Astrocyte of the cerebellum (primary cell): ENCODE results near the gene RAB7A.

Experiments
- DNase-seq: peaks from one replicate; pipeline ENCODE4 v3.0.0-alpha.2; 2011; ENCODE audit warnings: low read depth
- H3K4me3 ChIP-seq: 2 replicates; pipeline ENCODE4 v1.5.1; 2011; ENCODE audit warnings: mild to moderate bottlenecking, low read depth, low read length, moderate library complexity
- in situ Hi-C: cut with HindIII; loops from 2 replicates; pipeline ENCODE4 v1.10.0; 2017; ENCODE audit warnings: low sequenced_read_pairs
- TF ChIP-seq, protein P1 (sequence below): IDR thresholded peaks from 2 replicates; pipeline ENCODE4 v1.5.1; 2012; ENCODE audit warnings: low read length, low read depth, moderate library complexity, mild to moderate bottlenecking; ENCODE audit errors: missing control alignments

Gene RAB7A

DNA sequence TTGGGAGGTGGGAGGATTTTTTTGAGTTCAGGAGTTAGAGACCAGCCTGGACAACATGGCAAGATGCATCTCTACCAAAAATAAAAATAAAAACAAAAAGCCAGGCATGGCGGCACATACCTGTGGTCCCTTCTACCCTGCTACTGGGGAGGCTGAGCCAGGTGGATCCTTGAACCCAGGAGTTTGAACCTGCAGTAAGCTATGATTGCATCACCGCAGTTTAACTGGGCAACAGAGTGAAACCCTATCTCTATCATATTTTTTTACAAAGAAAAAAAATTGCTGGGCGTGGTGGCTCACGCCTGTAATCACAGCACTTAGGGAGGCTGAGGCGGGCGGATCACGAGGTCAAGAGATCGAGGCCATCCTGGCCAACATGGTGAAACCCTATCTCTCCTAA is 39.5 kb upstream of the RAB7A start:
- H3K4me3 ChIP-seq, result no peak overlapping the region
- TF ChIP-seq, protein P1, sequence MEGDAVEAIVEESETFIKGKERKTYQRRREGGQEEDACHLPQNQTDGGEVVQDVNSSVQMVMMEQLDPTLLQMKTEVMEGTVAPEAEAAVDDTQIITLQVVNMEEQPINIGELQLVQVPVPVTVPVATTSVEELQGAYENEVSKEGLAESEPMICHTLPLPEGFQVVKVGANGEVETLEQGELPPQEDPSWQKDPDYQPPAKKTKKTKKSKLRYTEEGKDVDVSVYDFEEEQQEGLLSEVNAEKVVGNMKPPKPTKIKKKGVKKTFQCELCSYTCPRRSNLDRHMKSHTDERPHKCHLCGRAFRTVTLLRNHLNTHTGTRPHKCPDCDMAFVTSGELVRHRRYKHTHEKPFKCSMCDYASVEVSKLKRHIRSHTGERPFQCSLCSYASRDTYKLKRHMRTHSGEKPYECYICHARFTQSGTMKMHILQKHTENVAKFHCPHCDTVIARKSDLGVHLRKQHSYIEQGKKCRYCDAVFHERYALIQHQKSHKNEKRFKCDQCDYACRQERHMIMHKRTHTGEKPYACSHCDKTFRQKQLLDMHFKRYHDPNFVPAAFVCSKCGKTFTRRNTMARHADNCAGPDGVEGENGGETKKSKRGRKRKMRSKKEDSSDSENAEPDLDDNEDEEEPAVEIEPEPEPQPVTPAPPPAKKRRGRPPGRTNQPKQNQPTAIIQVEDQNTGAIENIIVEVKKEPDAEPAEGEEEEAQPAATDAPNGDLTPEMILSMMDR, result no peak
- DNase-seq, result no peak
- in situ Hi-C loops, result loop anchor here (5.0 kb wide), 1 partner anchor 46 kb away; no protein-coding TSS in a partner anchor

DNA sequence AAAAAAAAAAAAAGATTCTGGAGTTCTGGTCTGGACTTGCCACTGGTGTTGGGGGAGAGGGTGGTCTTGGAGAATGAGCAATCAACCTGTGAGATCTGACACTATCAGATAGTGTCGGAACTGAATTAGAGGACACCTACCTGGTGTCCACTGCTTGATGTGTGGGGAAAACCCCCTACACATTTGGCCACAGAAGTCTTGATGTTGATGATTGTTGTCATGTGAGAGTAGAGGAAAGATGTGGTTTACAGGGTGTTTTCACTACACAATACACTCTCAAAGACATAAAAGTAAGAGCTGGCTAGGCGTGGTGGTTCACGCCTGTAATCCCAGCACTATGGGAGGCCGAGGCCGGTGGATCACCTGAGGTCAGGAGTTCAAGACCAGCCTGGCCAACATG is 36.9 kb upstream of the RAB7A start:
- in situ Hi-C loops, result loop anchor here (5.0 kb wide), 1 partner anchor 43 kb away; no protein-coding TSS in a partner anchor
- no peak for DNase-seq
- TF ChIP-seq, protein P1, result no peak
- H3K4me3 ChIP-seq, result no peak overlapping the region

DNA sequence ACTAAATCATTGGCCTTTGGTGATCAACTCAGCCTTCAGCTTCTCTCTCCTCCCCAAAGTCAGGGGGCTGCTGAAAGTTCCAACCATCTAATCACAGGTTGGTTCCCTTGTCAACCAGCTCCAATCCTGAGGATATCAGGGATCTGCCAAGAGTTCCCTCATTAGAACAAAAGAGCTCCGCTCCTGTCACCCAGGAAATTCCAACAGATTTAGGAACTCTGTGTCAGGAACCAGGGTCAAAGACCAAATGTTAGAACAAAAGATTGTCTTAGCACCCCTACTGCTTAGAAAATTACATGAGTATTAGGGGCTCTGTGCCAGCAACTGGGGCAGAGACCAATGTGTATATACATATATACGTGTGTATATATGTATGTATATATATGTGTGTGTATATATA is 32.3 kb upstream of the RAB7A start:
- H3K4me3 ChIP-seq, result no peak overlapping the region
- DNase-seq, result no peak
- in situ Hi-C loops, result no loop called here
- TF ChIP-seq, protein P1, result no peak

DNA sequence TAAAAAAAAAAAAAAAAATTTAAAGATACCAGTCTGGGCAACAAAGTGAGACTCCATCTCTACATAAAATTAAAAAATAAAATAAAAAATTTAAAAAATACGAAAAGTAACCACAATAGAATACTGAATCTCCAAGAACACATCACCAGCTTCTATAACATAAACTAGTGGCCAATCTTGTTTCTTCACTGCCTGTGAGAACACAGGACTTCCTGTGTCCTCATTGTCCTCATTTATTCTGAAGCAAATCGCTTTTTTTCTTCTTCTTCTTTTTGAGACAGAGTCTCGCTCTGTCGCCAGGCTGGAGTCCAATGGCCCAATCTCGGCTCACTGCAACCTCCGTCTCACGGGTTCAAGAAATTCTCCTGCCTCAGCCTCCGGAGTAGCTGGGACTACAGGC is 28.6 kb upstream of the RAB7A start:
- TF ChIP-seq, protein P1, result no peak
- in situ Hi-C loops, result no loop called here
- DNase-seq, result no peak
- no peak overlapping the region for H3K4me3 ChIP-seq

DNA sequence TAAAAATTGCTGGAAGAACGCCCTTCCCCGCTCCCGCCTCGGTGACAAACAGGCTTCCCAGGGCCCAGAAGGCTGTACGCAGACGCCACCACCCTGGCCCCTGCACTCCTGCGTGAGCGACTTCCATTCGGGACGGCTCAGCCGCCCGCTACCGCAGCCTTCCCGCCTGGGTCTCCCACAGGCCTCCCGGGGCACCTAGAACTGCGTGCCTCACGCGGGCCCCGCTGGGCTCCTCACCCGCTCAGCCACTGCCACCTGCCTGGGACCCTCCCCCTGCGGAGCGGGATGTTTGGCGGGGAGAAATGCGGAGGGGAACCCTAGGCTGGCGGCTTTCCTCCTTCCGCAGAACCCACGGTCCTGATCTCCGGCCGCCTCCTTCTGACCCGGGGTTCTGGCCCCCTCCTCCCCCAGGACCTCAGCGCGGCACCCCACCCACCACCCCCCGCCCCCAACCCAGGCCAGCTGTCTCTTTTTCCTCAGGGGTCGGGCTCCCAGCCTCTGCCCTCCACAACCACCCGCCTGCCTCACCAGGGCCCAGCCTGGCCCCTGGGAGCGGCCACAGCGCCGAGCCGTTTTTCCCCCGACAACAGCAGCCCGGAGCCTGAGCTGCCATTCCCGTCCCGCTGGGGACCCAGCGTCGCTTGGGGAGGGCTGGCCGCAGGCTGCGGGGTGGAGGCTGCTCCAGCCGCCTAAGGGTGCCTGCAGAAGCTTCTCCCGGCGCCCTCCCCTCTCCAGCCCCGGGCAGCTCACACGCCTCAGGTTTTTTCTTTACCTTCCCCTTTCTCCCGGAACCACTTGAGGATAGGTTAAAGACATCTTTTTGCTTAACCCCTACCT is 27.6 kb upstream of the RAB7A start:
- peak overlapping the region; percentile 37 for H3K4me3 ChIP-seq
- no peak for DNase-seq
- TF ChIP-seq, protein P1, result no peak
- in situ Hi-C loops, result no loop called here

DNA sequence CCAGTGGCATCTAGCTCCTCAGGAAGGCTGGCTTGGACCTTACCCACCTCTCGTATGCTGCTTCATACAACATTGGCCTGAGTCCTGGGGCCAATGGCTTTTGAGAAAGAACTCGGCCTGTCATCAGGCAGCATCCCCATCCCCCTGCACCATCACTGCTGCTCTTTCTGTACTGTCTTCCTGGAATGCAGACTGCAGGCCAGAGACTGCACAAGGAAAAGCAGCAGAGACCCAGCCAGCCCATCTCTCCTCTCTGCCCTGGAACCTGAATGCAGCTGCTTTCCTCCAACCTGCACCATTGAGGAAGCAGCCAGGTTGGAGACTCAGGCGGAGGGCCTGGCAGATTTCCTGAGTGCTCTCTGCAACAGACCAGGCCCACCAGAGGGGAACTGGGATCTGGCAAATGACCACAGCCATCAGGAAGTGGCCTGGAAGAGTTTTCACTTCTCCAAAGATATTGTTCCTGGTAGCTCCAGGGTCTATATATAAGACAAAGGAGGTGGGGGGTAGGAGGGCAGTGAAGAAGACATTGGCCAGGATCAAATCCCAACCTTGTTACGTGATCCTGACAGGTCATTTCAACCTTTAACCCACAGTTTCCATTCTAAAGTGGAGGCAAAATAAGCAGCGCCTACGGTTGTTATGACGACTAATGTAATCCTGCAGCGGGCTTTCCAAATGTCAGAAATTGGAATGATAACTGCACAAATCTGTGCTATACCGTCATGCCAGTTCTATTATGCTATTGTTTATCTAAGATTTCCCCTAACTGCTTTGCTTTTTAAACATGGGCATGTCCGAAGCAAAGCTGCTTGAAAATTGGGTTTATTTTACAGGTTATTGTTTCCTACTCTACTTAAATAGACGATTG is 24.4 kb upstream of the RAB7A start:
- no peak for DNase-seq
- in situ Hi-C loops, result no loop called here
- TF ChIP-seq, protein P1, result no peak
- H3K4me3 ChIP-seq, result no peak overlapping the region
